ENCODE measurements around the gene WNT7B. TPM values are rescaled to one million over a fixed set of nuclear protein-coding genes. Genes with fewer than 3 reads are reported as not detected.

Gene WNT7B
- 0.04 TPM in 1 of 2 replicates, not detected in the other for polyA plus RNA-seq (2011; rRNA removed)
- polyA minus RNA-seq (2011; rRNA and poly(A)+ RNA removed): not detected in 2 replicates

DNA sequence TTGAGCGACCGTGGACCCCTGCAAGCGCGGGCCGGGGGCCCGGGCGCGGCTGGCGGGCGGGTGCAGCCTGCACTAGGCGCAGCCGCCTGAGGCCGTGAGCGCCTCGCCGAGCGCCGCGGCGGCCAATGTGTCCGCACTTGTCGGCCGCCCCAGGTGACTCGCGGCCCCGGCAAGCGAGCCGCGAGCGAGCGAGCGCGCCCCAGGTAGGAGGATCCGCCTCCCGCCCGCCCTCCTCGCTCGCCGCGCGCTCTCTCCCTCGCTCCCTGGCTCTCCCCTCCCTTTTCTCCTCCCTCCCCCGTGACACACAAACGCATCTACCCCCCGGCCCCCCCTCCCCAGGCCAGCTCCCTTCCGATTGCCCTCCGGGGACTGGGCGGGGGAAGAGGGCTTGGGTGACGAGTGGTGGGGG lies at the start of gene WNT7B:
WNT7B (minus strand) TSS at position 160 of the 409 bp plus-strand sequence. CDS start 408 bp downstream, outside the sequence.
- ChIA-PET POLR2A (no interaction called here), CTCF (interaction anchor here (1.0 to 1.2 kb wide), 2 partner anchors 296 to 403 kb away, joined by 3 read pairs; no protein-coding TSS in a partner anchor)
- Histone ChIP-seq H3K36me3 (ENCODE audit: control insufficient read depth, insufficient read depth, low read length) (no peaks in the 10 kb centered on the region), H3K4me3 (ENCODE audit: low read depth, low read length) (0 out of 2 replicates have a peak within 1 kb of the TSS, but pooled peaks have one; percentile 3), H3K27me3 (ENCODE audit: control insufficient read depth, insufficient read depth, low read length) (peaks cover 33% of the 10 kb centered on the region)
- TF ChIP-seq, protein P1, sequence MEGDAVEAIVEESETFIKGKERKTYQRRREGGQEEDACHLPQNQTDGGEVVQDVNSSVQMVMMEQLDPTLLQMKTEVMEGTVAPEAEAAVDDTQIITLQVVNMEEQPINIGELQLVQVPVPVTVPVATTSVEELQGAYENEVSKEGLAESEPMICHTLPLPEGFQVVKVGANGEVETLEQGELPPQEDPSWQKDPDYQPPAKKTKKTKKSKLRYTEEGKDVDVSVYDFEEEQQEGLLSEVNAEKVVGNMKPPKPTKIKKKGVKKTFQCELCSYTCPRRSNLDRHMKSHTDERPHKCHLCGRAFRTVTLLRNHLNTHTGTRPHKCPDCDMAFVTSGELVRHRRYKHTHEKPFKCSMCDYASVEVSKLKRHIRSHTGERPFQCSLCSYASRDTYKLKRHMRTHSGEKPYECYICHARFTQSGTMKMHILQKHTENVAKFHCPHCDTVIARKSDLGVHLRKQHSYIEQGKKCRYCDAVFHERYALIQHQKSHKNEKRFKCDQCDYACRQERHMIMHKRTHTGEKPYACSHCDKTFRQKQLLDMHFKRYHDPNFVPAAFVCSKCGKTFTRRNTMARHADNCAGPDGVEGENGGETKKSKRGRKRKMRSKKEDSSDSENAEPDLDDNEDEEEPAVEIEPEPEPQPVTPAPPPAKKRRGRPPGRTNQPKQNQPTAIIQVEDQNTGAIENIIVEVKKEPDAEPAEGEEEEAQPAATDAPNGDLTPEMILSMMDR (IDR thresholded peaks at IDR 0.05; ENCODE audit: insufficient read depth, low read depth, low read length): no peak
- DNase-seq (ENCODE audit: low read depth): no peak

DNA sequence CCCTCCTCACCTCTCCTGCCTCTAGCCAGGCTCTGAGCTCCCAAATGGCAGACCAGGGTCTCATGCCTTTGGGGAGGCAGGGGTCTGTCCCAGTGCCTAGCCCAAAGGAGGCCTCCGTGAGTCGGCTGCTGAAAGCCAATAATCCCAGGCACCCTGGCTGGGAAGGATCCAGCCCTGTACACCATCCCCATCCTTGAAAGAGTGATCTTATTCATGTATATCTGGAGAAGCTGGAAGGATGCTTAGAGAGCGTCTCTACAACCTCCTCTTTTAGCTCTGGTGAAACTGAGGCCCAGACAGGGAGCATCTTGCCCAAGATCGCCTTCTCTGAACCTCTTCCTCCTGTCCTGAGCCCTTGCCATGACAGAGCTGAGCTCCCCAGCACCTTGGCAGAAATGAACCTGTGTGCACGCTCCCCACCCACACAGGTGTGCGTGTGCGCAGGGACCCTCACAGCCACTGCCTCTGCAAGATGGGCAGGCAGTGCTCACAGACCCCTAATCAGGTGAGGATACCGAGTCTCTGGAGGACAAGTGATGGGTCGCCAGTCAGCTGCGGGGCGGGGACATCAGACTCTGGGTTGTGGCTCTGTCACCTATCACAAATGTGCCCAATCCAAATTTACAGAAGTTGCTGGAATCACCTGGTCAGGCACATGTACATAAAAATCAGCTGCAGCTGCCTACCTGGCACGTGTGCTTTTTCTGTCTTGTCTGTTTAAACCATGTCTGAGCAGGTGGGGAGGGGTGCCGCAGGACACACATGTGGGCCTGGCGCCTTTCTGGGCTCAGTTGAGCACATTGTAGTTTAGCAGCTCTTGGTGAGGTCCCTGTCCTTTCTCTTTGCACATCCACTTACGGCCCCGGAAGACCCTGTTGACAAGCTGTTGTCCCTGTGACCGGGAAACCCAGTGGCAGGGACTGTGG lies 49.3 kb upstream of the WNT7B start:
- POLR2A ChIA-PET: no interaction called here
- no peak for DNase-seq (ENCODE audit: low read depth)
- TF ChIP-seq, protein P1 (IDR thresholded peaks at IDR 0.05; ENCODE audit: insufficient read depth, low read depth, low read length): no peak
- Histone ChIP-seq H3K36me3 (ENCODE audit: control insufficient read depth, insufficient read depth, low read length) (no peaks in the 10 kb centered on the region), H3K27me3 (ENCODE audit: control insufficient read depth, insufficient read depth, low read length) (no peaks in the 10 kb centered on the region), H3K4me3 (ENCODE audit: low read depth, low read length) (no peak overlapping the region)
- CTCF ChIA-PET: interaction anchor here (0.9 to 1.8 kb wide), 6 partner anchors 8 to 88 kb away, joined by 3 to 9 read pairs (median 4); no protein-coding TSS in a partner anchor

DNA sequence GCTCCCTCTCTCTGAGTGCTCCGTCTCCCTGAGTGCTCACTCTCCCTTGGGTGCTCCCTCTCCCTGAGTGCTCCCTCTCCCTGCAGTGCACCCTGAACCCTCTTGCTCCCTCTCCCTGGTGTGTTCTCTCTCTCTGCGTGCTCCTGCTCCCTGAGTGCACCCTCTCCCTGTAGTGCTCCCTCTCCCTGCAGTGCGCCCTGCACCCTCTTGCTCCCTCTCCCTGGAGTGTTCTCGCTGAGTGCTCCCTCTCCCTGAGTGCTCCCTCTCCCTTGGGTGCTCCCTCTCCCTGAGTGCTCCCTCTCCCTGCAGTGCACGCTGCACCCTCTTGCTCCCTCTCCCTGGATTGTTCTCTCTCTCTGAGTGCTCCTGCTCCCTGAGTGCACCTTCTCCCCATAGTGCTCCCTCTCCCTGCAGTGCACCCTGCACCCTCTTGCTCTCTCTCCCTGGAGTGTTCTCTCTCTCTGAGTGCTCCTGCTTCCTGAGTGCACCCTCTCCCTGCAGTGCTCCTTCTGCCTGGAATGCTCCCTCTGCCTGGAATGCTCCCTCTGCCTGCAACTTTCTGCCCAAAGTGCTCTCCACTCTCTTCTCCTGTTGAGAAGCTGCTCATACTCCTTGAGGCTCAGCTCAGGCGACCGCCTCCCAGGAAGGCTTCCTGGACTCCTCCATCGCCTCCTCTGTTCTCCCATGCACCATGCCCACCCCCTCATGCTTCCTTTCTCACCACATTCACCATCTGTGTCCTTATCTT lies 48.4 kb upstream of the WNT7B start:
- POLR2A ChIA-PET: no interaction called here
- DNase-seq (ENCODE audit: low read depth): no peak
- H3K27me3 ChIP-seq (ENCODE audit: control insufficient read depth, insufficient read depth, low read length): no peaks in the 10 kb centered on the region
- no peaks in the 10 kb centered on the region for H3K36me3 ChIP-seq (ENCODE audit: control insufficient read depth, insufficient read depth, low read length)
- TF ChIP-seq, protein P1 (IDR thresholded peaks at IDR 0.05; ENCODE audit: insufficient read depth, low read depth, low read length): peak; percentile 4; the same call in 1 of the 2 replicates
- CTCF ChIA-PET: interaction anchor here (1.3 to 1.8 kb wide), 3 partner anchors 12 to 88 kb away, joined by 4 to 9 read pairs (median 6); no protein-coding TSS in a partner anchor
- H3K4me3 ChIP-seq (ENCODE audit: low read depth, low read length): no peak overlapping the region

DNA sequence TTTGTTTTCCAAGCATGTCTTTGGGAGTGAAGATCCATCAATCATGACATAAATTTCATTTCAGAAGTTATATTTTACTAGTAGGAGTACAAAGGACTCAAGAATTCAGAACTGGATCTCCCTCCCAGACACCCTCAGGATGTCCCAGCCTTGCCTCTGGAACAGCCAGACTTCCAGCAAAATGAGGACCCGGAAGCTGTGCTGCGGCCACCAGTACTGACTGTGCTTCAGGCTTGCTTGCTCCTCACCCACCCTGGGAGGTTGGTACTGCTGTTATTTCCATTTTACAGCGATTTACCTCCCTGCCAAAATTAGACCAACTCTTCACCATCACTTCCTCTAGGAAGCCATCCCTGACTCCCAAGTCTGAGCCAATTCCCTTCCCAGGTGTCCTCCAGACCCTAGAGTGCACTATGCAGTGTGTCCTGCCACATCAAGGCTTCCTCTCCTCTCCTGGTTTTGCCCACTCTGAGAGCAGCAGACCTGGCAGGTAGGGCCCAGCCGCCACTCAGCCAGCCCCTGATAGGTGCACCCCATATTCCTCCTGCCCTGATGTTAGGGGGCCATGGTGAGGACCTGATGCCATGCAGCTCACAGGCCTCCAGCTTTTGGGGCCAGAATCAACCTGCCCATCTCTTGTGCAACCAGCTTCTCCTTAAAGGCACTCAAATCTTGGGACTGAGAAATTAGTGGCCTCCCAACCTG lies 47.3 kb upstream of the WNT7B start:
- ChIA-PET CTCF (interaction anchor here (0.6 to 1.2 kb wide), 4 partner anchors 9 to 50 kb away, joined by 3 to 4 read pairs (median 3); no protein-coding TSS in a partner anchor), POLR2A (no interaction called here)
- H3K4me3 ChIP-seq (ENCODE audit: low read depth, low read length): no peak overlapping the region
- H3K27me3 ChIP-seq (ENCODE audit: control insufficient read depth, insufficient read depth, low read length): no peaks in the 10 kb centered on the region
- TF ChIP-seq, protein P1 (IDR thresholded peaks at IDR 0.05; ENCODE audit: insufficient read depth, low read depth, low read length): no peak
- DNase-seq (ENCODE audit: low read depth): no peak
- no peaks in the 10 kb centered on the region for H3K36me3 ChIP-seq (ENCODE audit: control insufficient read depth, insufficient read depth, low read length)
